SHP77 treated with DMSO at 0.1 percent for 48 hours (cell line): Measurements from ENCODE around the gene CEP85L.

Experiments used
- DNase-seq: peaks from one replicate; lab custom pipeline; 2025; lab: John Stamatoyannopoulos, UW

CEP85L gene

GRCh38 chr6:118651282-118652050 lies at the start of gene CEP85L:
Gene CEP85L, minus strand, starts transcription at chr6:118651591. Its CDS starts 322 bp downstream, at chr6:118651269.
- DNase-seq, result peak; percentile 96

GRCh38 chr6:118700531-118700930 lies 49.1 kb upstream of the CEP85L start:
- DNase-seq, result no peak

- DNase-seq, result no peak
These were observed 46.2 kb upstream of the CEP85L start for GRCh38 chr6:118697554-118697953.

- DNase-seq, result no peak
These were observed 44.9 kb upstream of the CEP85L start for GRCh38 chr6:118696271-118696670.

GRCh38 chr6:118693562-118693961 lies 42.2 kb upstream of the CEP85L start:
- no peak for DNase-seq

- DNase-seq, result no peak
These were observed 34.5 kb upstream of the CEP85L start for GRCh38 chr6:118685823-118686449.

- no peak for DNase-seq
These were observed 32.8 kb upstream of the CEP85L start for GRCh38 chr6:118683881-118684872.

GRCh38 chr6:118680452-118681095 lies 29.2 kb upstream of the CEP85L start:
- no peak for DNase-seq

- DNase-seq, result no peak
These were observed 28.0 kb upstream of the CEP85L start for GRCh38 chr6:118679327-118679901.

GRCh38 chr6:118678866-118679265 lies 27.5 kb upstream of the CEP85L start:
- DNase-seq, result no peak

- no peak for DNase-seq
These were observed 25.8 kb upstream of the CEP85L start for GRCh38 chr6:118677193-118677592.

- no peak for DNase-seq
These were observed 23.8 kb upstream of the CEP85L start for GRCh38 chr6:118675225-118675624.

GRCh38 chr6:118674772-118675171 lies 23.4 kb upstream of the CEP85L start:
- no peak for DNase-seq

- no peak for DNase-seq
These were observed 21.3 kb upstream of the CEP85L start for GRCh38 chr6:118672678-118673077.

- DNase-seq, result no peak
These were observed 18.2 kb upstream of the CEP85L start for GRCh38 chr6:118669561-118669960.

- peak; percentile 3 for DNase-seq
These were observed 17.5 kb upstream of the CEP85L start for GRCh38 chr6:118668761-118669385.

- DNase-seq, result no peak
These were observed 16.6 kb upstream of the CEP85L start for GRCh38 chr6:118667988-118668387.

GRCh38 chr6:118665011-118665410 lies 13.6 kb upstream of the CEP85L start:
- DNase-seq, result no peak

GRCh38 chr6:118663993-118664985 lies 12.9 kb upstream of the CEP85L start:
- DNase-seq, result no peak

- DNase-seq, result no peak
These were observed 10.4 kb upstream of the CEP85L start for GRCh38 chr6:118661831-118662230.
